Measurements from ENCODE around the gene MBD4. TPM values are rescaled to one million over a fixed set of nuclear protein-coding genes. Genes with fewer than 3 reads are reported as not detected.

Gene MBD4
- total and polyA plus RNA-seq, 10 of the 15 experiments (the other 5 are each of a cell fraction or from before 2014, with no cell fraction given) = 17.7 to 59.0 (median 49.0) TPM

GRCh38 chr3:129449279-129450115 is 9.7 kb upstream of the MBD4 start (continued):
- TF ChIP-seq ZBTB40 (IDR thresholded peaks at IDR 0.05; ENCODE audit: borderline replicate concordance) = no peak

- ATAC-seq = no peak
- in situ Hi-C loops (cut with MboI) (no loop called here), intact Hi-C loops (cut with micrococcal nuclease; ENCODE audit: unreplicated experiment) (no loop called here)
- POLR2A ChIA-PET = interaction anchor here (0.7 to 1.1 kb wide), 4 partner anchors 8 to 130 kb away, joined by 3 to 4 read pairs (median 4); partner anchors contain the start of genes IFT122 and MBD4
- RAD21 ChIA-PET (ENCODE audit: unreplicated experiment) = interaction anchor here (1.3 kb wide), 1 partner anchor 65 kb away, joined by 3 read pairs; no protein-coding TSS in a partner anchor
- no TSS peak for BruUV-seq (replicated peaks)
- no peak overlapping the region for H3K4me3 ChIP-seq
- no peak overlapping the region for H2AFZ ChIP-seq (ENCODE audit: control insufficient read depth, low read depth, low read length)
- H3K36me3 ChIP-seq (ENCODE audit: control insufficient read depth in 2 of 2, insufficient read depth in 2 of 2, low read length in 1 of 2) = no peaks in the 10 kb centered on the region
- SMC1A ChIA-PET (ENCODE audit: uncharacterized antibody, unreplicated experiment) = interaction anchor here (1.0 to 1.8 kb wide), 7 partner anchors 9 to 64 kb away, joined by 3 to 5 read pairs (median 4); partner anchors contain the start of gene MBD4
- no peaks in the 10 kb centered on the region for H3K4me1 ChIP-seq (ENCODE audit: control insufficient read depth, insufficient read depth, low read length)
- H3K79me2 ChIP-seq (ENCODE audit: control insufficient read depth, insufficient read depth, low read length) = no peaks in the 10 kb centered on the region
- no peak overlapping the region for H3K4me2 ChIP-seq (ENCODE audit: control insufficient read depth, insufficient read depth)
- no peak overlapping the region for H3K27ac ChIP-seq (ENCODE audit: control insufficient read depth, insufficient read depth)
- no peak for FAIRE-seq
- 90% methylated on average over 18 of the region's 18 CpGs for WGBS (ENCODE audit: insufficient coverage, insufficient replicate concordance, low lambda C conversion rate, missing lambda C conversion rate)
- no peaks in the 10 kb centered on the region for H3K9me3 ChIP-seq (replicated peaks; ENCODE audit: control insufficient read depth, insufficient read depth, low read length)
- no peak overlapping the region for H3K9ac ChIP-seq (ENCODE audit: control insufficient read depth, insufficient read depth, low read length)
- DNase-seq (ENCODE audit: low read depth, low spot score) = no peak
- CTCF ChIA-PET = interaction anchor here (1.7 to 2.0 kb wide), 2 partner anchors 49 to 65 kb away, joined by 4 to 8 read pairs; no protein-coding TSS in a partner anchor
- no peaks in the 10 kb centered on the region for H4K20me1 ChIP-seq (ENCODE audit: control insufficient read depth, insufficient read depth)
- no peaks in the 10 kb centered on the region for H3K27me3 ChIP-seq (replicated peaks in 1 of 2; ENCODE audit: control insufficient read depth in 2 of 2, insufficient read depth in 2 of 2, low read length in 1 of 2)
- TF ChIP-seq CTCF (IDR thresholded peaks at IDR 0.05 in 2 of 3, conservative IDR thresholded peaks at IDR 0.05 in 1 of 3; ENCODE audit: control insufficient read depth in 2 of 3, extremely low read depth in 1 of 3, insufficient read depth in 1 of 3, low read depth in 3 of 3, low read length in 3 of 3) = no peak
- no peak for TF ChIP-seq STAT3 (IDR thresholded peaks at IDR 0.05; ENCODE audit: low read depth, low read length)
- TF ChIP-seq TCF12 (IDR thresholded peaks at IDR 0.05; ENCODE audit: low read depth, low read length) = no peak
- TF ChIP-seq SMARCA5 (IDR thresholded peaks at IDR 0.05) = no peak
- TF ChIP-seq PAX5 (IDR thresholded peaks at IDR 0.05; ENCODE audit: borderline replicate concordance, low read depth, low read length) = no peak
- no peak for TF ChIP-seq FOXK2 (IDR thresholded peaks at IDR 0.05)
Observed at GRCh38 chr3:129448186-129448895, 8.6 kb upstream of the MBD4 start.

Measured in GM12878 (cell line).